Right forelimb (tissue), 1 donor: ENCODE measurements around the gene IER5L.

Experiments used
- DNase-seq: peaks from one replicate; pipeline ENCODE4 v3.0.0-alpha.2; 2018

IER5L gene

GRCh38 chr9:129177791-129178567 lies at the start of gene IER5L:
Gene IER5L (minus strand): TSS chr9:129178261. CDS start chr9:129178052, 209 bp downstream.
- peak; percentile 97 for DNase-seq

GRCh38 chr9:129227843-129228189 lies 49.8 kb upstream of the IER5L start:
- DNase-seq = no peak

GRCh38 chr9:129225815-129226214 lies 47.8 kb upstream of the IER5L start:
- DNase-seq = peak; percentile 80

- no peak for DNase-seq
Observed at GRCh38 chr9:129225490-129225778, 47.4 kb upstream of the IER5L start.

GRCh38 chr9:129224618-129225489 lies 46.8 kb upstream of the IER5L start:
- DNase-seq = no peak

GRCh38 chr9:129223551-129224208 lies 45.6 kb upstream of the IER5L start:
- DNase-seq = no peak

GRCh38 chr9:129222819-129223218 lies 44.8 kb upstream of the IER5L start:
- DNase-seq = no peak

GRCh38 chr9:129221979-129222635 lies 44.0 kb upstream of the IER5L start:
- DNase-seq = no peak

- DNase-seq = no peak
Observed at GRCh38 chr9:129221233-129221632, 43.2 kb upstream of the IER5L start.

- DNase-seq = no peak
Observed at GRCh38 chr9:129220771-129221170, 42.7 kb upstream of the IER5L start.

GRCh38 chr9:129218918-129219317 lies 40.9 kb upstream of the IER5L start:
- no peak for DNase-seq

- no peak for DNase-seq
Observed at GRCh38 chr9:129218272-129218625, 40.2 kb upstream of the IER5L start.

GRCh38 chr9:129213551-129213950 lies 35.5 kb upstream of the IER5L start:
- DNase-seq = no peak

- DNase-seq = no peak
Observed at GRCh38 chr9:129211686-129212085, 33.6 kb upstream of the IER5L start.

GRCh38 chr9:129210125-129210524 lies 32.1 kb upstream of the IER5L start:
- DNase-seq = no peak

GRCh38 chr9:129209580-129209979 lies 31.5 kb upstream of the IER5L start:
- no peak for DNase-seq

- DNase-seq = no peak
Observed at GRCh38 chr9:129209109-129209508, 31.0 kb upstream of the IER5L start.

GRCh38 chr9:129208207-129209032 lies 30.4 kb upstream of the IER5L start:
- DNase-seq = no peak

- no peak for DNase-seq
Observed at GRCh38 chr9:129206905-129207304, 28.8 kb upstream of the IER5L start.

- no peak for DNase-seq
Observed at GRCh38 chr9:129206401-129206800, 28.3 kb upstream of the IER5L start.

GRCh38 chr9:129204840-129205239 lies 26.8 kb upstream of the IER5L start:
- no peak for DNase-seq

GRCh38 chr9:129203556-129203909 lies 25.5 kb upstream of the IER5L start:
- peak; percentile 40 for DNase-seq
